ENCODE measurements around the gene DBH. TPM values are rescaled to one million over a fixed set of nuclear protein-coding genes. Genes with fewer than 3 reads are reported as not detected.

Gene DBH
- total and polyA plus RNA-seq, 10 of the 15 experiments (the other 5 are each of a cell fraction or from before 2014, with no cell fraction given), result not detected

GRCh38 chr9:133690081-133690561, 54.0 kb downstream of the DBH start:
- SMC1A ChIA-PET (ENCODE audit: uncharacterized antibody, unreplicated experiment), result no interaction called here
- Histone ChIP-seq H3K4me1 (ENCODE audit: control insufficient read depth, insufficient read depth, low read length) (no peaks in the 10 kb centered on the region), H3K4me3 (no peak overlapping the region), H3K9ac (ENCODE audit: control insufficient read depth, insufficient read depth, low read length) (no peak overlapping the region), H3K36me3 (ENCODE audit: control insufficient read depth in 2 of 2, insufficient read depth in 2 of 2, low read length in 1 of 2) (no peaks in the 10 kb centered on the region), H2AFZ (ENCODE audit: control insufficient read depth, low read depth, low read length) (no peak overlapping the region), H4K20me1 (ENCODE audit: control insufficient read depth, insufficient read depth) (no peaks in the 10 kb centered on the region), H3K27me3 (replicated peaks in 1 of 2; ENCODE audit: control insufficient read depth in 2 of 2, insufficient read depth in 2 of 2, low read length in 1 of 2) (no peaks in the 10 kb centered on the region; a peak in 2 of 4 replicates), H3K27ac (ENCODE audit: control insufficient read depth, insufficient read depth) (no peak overlapping the region), H3K79me2 (ENCODE audit: control insufficient read depth, insufficient read depth, low read length) (no peaks in the 10 kb centered on the region), H3K9me3 (replicated peaks; ENCODE audit: control insufficient read depth, insufficient read depth, low read length) (no peaks in the 10 kb centered on the region), H3K4me2 (ENCODE audit: control insufficient read depth, insufficient read depth) (no peak overlapping the region)
- in situ Hi-C loops (cut with MboI), result no loop called here
- ATAC-seq, result no peak
- CTCF ChIA-PET, result no interaction called here
- BruUV-seq (replicated peaks), result no TSS peak
- DNase-seq (ENCODE audit: low read depth, low spot score), result no peak
- 13% methylated on average over 11 of the region's 11 CpGs for WGBS (ENCODE audit: insufficient coverage, insufficient replicate concordance, low lambda C conversion rate, missing lambda C conversion rate)
- no peak for FAIRE-seq
- RAD21 ChIA-PET (ENCODE audit: unreplicated experiment), result no interaction called here
- POLR2A ChIA-PET, result no interaction called here
- intact Hi-C loops (cut with micrococcal nuclease; ENCODE audit: unreplicated experiment), result no loop called here
- TF ChIP-seq SIN3A (IDR thresholded peaks at IDR 0.05; ENCODE audit: low read depth, low read length) (no peak), PBX3 (IDR thresholded peaks at IDR 0.05; ENCODE audit: insufficient replicate concordance, low read depth, low read length) (no peak), CHD2 (IDR thresholded peaks at IDR 0.05; ENCODE audit: borderline replicate concordance, low read depth, low read length) (no peak), SREBF2 (IDR thresholded peaks at IDR 0.05; ENCODE audit: low read length) (no peak), NR2C1 (IDR thresholded peaks at IDR 0.05) (no peak), ZNF24 (IDR thresholded peaks at IDR 0.05) (no peak), CREM (IDR thresholded peaks at IDR 0.05; ENCODE audit: low read depth) (no peak), IKZF1 (conservative IDR thresholded peaks at IDR 0.05) (no peak), HDGF (IDR thresholded peaks at IDR 0.05) (no peak), SUZ12 (IDR thresholded peaks at IDR 0.05; ENCODE audit: unreplicated experiment) (no peak), BRCA1 (IDR thresholded peaks at IDR 0.05; ENCODE audit: low read depth, low read length) (no peak), NR2F1 (conservative IDR thresholded peaks at IDR 0.05) (no peak), HSF1 (IDR thresholded peaks at IDR 0.05; ENCODE audit: low read depth, low read length) (no peak), ELK1 (IDR thresholded peaks at IDR 0.05; ENCODE audit: low read depth, low read length) (no peak), CEBPB (IDR thresholded peaks at IDR 0.05; ENCODE audit: borderline replicate concordance in 1 of 2, low read depth in 2 of 2, low read length in 2 of 2) (no peak), RUNX3 (IDR thresholded peaks at IDR 0.05; ENCODE audit: low read length) (no peak), ATF7 (IDR thresholded peaks at IDR 0.05; ENCODE audit: low read depth) (no peak)
